ENCODE results near the gene C1orf116.

Gene C1orf116

GRCh38 chr1:207034998-207035397 lies 2.4 kb upstream of the C1orf116 start:
- DNase-seq (ENCODE audit: low spot score): no peak

- DNase-seq (ENCODE audit: low spot score): no peak
Measured at GRCh38 chr1:207034208-207034607, 1.7 kb upstream of the C1orf116 start.

DNA sequence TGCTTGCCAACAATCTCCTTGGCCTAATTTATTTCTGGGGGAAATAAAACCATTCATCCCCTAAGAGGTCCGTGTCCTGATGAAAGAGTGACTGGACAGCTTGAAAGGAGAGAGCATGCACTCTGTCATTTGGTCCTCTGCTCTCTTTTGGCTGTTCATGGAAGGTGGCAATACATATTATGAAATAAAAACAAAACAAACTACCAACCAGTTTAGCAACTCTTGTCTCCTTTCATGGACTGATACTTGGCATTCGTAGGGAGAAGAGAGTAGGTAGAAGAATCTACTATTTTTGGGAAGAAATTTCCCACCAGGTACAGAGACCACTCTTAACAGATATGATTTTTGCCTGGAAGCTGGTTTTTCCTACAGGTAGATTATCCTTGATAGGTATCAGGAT lies 746 bp upstream of the C1orf116 start:
- no peak for DNase-seq (ENCODE audit: low spot score)

DNA sequence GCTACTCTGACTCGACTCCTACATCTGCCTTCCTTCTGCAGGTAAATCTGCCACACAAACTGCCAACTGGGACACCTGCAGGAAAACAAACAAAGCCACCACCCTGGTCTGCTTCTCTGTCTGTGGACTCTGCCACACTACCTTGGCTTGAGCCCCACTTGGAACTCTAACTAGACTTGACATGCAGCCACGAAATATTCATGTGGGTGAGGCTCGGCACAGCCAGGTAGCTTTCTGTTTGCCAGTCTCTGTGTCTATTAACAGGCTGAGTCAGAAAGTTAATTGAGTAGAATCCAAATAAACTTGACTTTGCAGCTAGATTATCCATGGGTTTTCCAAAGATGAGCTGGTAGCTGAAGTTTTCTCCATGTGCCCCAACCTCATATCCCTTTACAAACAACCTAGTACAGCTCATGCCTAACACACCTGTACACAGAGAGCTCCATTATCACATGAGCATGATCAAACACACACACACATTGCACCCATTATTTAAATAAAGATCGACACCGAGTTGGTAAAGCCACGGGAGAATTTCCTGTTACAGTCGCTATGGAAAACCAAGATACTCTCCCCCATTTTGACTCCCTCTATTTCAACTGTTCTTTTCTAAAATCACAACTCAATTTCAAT lies 808 bp downstream of the C1orf116 start:
- DNase-seq (ENCODE audit: low spot score): no peak

DNA sequence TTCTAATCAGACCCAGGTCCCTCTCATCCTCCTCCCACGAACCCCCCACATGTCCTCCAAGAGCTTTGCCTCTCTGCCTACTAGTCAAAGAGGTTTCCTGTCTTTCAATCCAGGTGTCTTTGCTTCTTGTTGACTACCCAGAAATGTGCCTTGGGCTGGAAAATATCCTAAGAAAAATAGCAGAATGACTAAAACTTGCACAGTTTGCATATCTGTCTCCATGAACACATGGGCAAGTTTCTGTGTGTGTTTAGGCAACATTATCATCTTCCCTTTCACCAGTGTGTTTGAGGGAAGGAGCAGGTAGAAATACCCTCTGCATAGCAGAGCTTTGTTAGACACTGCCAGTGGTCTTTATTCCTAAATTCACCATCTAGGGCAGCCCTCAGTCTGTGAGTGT lies 1.5 kb downstream of the C1orf116 start:
- DNase-seq (ENCODE audit: low spot score): no peak

GRCh38 chr1:207030522-207031009 lies 2.0 kb downstream of the C1orf116 start:
- no peak for DNase-seq (ENCODE audit: low spot score)

DNA sequence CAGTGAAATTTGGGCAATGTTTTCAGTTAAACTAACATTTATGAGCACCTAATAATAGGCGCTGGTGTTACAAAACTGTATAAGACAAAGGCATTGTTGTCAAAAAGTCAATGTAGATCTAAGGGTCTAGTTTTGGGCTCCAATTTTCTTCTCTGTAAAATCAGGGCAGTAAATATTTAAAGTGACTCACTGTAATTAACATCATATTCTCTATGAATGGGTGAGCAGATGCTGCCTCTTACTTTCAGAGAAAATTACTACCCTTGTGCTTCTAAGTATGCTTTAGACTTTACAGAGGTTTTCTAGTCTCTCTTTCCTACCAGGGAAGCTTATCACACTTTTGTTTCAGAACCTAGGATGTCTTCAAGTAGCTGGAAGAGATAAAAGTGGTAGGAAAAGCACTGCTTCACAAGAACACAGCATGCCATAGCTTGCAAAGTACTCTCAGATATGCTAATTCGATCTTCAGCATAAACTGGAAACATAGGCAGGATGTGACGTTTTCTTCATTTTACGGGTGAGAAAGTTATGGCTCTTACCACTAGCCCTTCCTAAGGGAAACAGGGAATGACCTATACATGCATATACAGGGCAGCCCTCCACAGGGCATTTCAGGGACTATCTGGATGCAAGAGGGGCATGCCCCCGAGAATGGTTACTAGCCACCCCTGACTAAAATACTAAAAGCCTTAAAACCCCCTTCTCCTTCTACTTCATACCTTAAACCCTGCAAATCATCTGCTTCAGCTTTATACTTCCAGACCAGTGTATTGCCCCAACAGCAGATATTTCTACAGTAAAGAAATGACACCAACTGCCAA lies 2.6 kb downstream of the C1orf116 start:
- no peak for DNase-seq (ENCODE audit: low spot score)

GRCh38 chr1:207028884-207029650 lies 3.5 kb downstream of the C1orf116 start:
- no peak for DNase-seq (ENCODE audit: low spot score)

DNA sequence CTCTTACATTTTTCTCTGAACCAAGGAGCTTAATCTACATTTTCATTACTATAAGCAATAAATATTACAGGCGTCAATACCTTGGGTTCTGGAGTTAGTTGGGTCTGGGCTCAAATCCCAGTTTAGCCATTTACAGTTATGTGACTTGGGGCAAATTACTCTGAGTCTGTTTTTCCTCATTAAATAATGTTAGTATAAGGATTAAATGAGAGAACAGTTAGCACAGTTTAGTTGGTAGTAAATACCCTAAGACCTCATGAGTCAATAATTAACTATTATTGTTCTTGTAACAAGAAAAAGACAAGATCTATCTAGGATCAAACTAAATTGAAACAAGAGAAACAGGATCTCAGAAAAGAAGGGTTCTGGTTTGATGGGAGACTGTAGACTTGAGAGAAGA lies 4.6 kb downstream of the C1orf116 start:
- DNase-seq (ENCODE audit: low spot score): no peak

DNA sequence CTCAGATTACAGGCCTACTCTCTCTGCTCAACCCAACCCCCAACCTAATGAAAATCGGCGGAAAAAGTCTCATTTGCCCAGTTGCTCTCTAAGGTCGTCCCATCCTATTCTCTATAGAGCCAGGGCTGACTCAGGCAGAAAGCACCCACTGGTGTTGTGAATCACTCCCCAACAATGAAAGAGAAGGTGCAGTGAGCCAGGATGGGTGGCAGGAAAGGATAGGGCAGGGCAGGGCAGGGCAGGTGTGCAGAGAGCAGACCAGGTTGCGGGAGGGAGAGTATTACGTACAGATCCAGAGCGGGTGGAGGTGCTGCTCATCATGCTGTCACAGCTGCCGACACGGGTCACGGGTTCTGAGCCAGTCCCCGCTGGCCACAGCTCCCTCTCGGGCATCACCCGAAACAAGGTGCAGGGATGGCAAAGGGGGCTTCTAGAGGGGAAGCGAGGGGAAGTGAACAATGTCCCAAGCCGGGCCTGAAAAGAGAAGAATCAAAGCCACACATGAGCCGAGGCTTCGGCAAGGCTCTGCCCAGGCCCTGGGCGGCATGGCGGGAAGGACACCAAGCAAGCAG lies 5.3 kb downstream of the C1orf116 start:
- DNase-seq (ENCODE audit: low spot score): no peak

GRCh38 chr1:207026104-207026534 lies 6.4 kb downstream of the C1orf116 start:
- DNase-seq (ENCODE audit: low spot score): no peak

- DNase-seq (ENCODE audit: low spot score): no peak
Measured at GRCh38 chr1:207025146-207025880, 7.2 kb downstream of the C1orf116 start.

- DNase-seq (ENCODE audit: low spot score): no peak
Measured at GRCh38 chr1:207024202-207025145, 8.1 kb downstream of the C1orf116 start.

DNA sequence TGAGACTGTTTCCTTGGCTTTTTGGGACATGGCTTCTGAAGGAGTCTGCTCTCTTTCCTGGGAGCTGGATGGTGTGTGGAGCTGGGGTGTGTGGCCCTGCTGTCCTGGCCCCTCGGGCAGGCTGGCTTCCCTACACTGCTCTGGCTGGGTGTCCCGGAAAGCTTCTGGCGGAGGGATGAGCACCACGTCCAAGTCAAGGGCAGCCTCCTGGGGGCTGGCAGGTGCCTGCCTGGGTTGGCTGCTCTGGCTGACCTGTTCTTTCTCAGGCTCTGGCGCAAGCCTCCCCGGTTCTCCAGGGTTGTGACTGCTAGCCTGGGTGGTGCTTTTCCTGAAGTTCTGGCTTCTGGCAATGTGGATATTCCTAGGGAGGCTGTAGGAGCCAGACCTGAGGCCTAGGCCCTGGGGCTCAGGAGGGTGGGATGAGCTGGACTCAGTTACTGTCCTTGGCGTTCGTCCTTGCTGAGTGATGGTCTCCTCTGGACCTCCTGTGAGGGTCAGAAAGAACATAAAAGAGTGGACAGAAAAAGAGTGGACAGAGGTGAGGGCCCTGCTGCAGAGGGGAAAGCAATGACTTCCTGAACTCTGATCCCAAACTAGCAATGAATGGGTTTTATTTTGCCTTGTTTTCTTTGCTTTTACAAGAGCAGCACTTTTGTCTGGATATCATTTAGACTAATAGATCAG lies 9.4 kb downstream of the C1orf116 start:
- no peak for DNase-seq (ENCODE audit: low spot score)

GRCh38 chr1:207021876-207022596 lies 10.5 kb downstream of the C1orf116 start:
- no peak for DNase-seq (ENCODE audit: low spot score)

DNA sequence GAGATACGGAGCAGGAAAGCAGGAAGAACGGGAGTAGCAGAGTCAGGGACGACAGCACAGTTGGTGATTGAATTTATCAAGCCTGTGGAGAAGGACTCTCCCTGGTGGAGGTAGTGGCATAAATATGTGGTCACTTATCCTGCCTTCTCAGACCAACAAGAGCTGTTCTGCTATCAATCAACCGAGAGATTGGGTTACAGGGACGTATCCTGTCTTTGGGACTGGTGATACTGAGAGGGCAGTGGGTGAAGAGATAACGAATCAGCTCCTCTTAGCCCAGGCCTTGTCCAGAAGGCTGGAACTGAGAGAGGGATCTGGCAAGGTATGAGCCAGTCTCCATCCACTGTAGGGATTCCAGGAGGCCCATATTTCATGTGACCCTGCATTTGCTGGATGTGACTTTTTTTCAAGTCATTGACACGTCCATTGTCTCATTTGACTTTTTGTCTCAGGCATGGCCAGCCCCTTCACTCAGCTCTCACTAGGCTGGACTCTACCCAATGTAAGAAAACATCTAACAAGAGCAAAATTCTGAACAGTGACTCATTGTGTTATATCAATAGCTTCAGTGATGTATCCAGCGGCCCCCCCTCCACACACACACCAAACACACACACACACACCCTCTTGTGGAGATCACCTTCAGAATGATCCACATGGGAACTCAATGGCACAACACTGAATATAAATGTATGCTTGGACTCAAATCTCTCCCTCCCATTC lies 11.3 kb downstream of the C1orf116 start:
- no peak for DNase-seq (ENCODE audit: low spot score)

GRCh38 chr1:207020709-207021107 lies 11.8 kb downstream of the C1orf116 start:
- no peak for DNase-seq (ENCODE audit: low spot score)

- no peak for DNase-seq (ENCODE audit: low spot score)
Measured at GRCh38 chr1:207020065-207020708, 12.4 kb downstream of the C1orf116 start.

All from CD4-positive, alpha-beta T cell treated with Interleukin-2 at 100 ng/mL for 4 hours (primary cell).